M059J (cell line): ENCODE results near the gene KRT37. TPM values are rescaled to one million over a fixed set of nuclear protein-coding genes. Genes with fewer than 3 reads are reported as not detected.
"Not testable (repeated sequence)": the region's sequence is repeated elsewhere in the genome, so short reads cannot be mapped to it uniquely, and the experiment has no call there.

Experiments used
- DNase-seq: peaks from one replicate; pipeline ENCODE4 v3.0.0-alpha.2; 2012; ENCODE audit warnings: low read depth
- total RNA-seq: library from RNA; depleted of rRNA; stranded (reverse); fragments of >200 nt; shearing (Covaris generic); gene quantifications from 2 replicates; pipeline ENCODE4 v1.2.3, GENCODE V29; 2014

The KRT37 gene
- total RNA-seq, 1 experiment from 2014 or later = not detected

- peak; percentile 100 for DNase-seq
Measured at GRCh38 chr17:41404024-41404671, 20.2 kb downstream of the KRT37 start.

GRCh38 chr17:41403404-41404023, 20.9 kb downstream of the KRT37 start:
- peak; percentile 86 for DNase-seq

- DNase-seq = peak; percentile 90
Measured at GRCh38 chr17:41402161-41402560, 22.2 kb downstream of the KRT37 start.

GRCh38 chr17:41396996-41397660, 27.3 kb downstream of the KRT37 start, which contains the start of gene KRT31:
Gene KRT31, minus strand, starts transcription at chr17:41397608. Its CDS starts 69 bp downstream, at chr17:41397539.
- DNase-seq = no peak

GRCh38 chr17:41396340-41396739, 28.0 kb downstream of the KRT37 start:
- DNase-seq = no peak

DNA sequence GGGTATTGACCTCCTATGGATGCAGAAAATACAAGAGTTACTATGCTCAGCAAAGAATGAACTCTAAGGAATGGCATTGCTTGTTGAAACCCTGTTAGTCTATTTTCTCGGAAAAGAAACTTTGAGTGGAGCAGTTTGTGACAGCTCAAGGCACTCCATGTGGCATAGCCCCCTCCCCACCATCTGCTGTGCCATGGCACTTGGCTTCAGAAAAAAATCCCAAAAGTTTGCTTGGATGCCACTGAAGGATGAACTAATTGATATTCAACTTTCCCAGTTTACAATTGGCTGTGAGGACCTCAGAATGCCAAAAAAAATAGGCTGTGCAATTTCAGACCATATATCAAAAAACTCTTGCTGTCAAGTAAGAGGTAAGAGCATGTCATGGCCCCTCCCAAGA, 28.8 kb downstream of the KRT37 start:
- DNase-seq = no peak

- DNase-seq = not testable (repeated sequence)
Measured at GRCh38 chr17:41395044-41395443, 29.3 kb downstream of the KRT37 start.

- DNase-seq = peak; percentile 45
Measured at GRCh38 chr17:41394254-41394996, 30.0 kb downstream of the KRT37 start.

GRCh38 chr17:41393826-41394225, 30.6 kb downstream of the KRT37 start:
- no peak for DNase-seq

- no peak for DNase-seq
Measured at GRCh38 chr17:41393294-41393693, 31.1 kb downstream of the KRT37 start.

DNA sequence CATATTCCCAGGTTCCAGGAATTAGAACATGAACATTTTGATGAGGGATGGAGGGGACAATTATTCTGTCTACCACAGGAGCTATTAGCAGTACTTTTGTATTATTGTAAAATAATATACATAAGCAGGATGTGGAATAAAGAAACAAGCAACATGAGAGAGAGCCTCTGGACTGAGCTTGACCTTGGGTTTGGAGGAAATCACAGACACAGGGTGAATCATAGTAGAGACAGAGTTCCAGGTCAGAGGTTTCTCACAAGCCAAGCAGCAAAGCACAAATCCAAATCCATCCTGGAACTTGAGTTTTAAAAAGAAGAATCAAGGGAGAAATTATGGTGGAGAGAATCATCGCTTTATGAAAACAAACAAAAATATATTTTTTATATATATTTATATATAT, 32.1 kb downstream of the KRT37 start:
- DNase-seq = peak; percentile 69

DNA sequence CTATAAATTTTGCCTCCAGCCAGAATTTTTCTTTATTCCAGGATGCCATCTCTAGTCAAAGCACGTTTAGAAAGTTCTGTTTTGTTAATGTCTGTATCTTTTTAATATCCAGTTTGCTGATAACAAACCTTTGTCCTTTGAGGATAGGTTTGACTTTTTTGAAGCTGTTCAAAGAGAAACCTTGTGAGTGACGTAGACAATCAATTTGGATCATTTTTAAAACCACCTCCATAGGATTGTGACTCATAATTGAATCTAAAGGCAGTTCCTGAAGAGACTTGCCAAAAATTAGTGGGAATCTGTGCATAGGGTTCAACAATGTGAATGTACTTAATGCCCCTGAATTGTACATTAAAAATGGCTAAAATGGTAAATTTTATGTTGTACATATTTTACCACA, 32.9 kb downstream of the KRT37 start:
- no peak for DNase-seq

GRCh38 chr17:41390411-41390938, 33.9 kb downstream of the KRT37 start:
- DNase-seq = no peak

- no peak for DNase-seq
Measured at GRCh38 chr17:41387670-41388069, 36.7 kb downstream of the KRT37 start.

DNA sequence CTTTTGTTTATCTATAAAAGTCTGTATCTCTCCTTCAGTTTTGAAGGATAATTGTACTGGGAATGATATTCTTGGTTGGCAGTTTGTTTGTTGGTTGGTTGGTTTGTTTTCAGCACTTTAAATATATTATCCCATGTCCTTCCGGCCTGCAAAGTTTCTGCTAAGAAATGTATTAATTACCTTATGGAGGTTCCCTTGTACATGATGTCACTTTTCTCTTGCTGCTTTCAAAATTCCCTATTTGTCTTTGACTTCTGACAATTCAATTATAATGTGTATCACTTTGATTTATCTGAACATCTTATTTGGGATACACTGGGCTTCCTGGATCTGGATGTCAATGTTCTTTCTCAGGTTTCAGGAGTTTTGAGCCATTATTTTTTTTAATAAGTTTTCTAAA, 38.2 kb downstream of the KRT37 start:
- DNase-seq = no peak

DNA sequence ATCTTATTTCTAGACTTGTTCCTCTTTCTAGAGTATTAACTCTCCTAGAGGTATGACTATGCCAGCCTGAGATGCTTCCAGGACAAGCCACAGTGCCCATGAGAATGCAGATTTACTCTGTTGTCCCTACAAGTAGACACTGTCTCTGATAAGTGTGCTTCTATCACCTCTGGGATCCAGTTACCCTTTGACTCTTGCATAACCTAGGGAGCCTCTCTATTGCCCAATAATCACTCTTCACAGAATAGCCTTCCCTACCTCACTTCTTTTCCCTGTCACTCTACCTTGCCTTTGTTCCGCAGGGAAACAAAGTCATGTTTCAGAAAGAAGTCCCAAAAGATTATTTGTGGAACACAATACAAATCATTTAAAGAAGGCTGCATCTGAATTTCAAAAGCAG, 40.7 kb downstream of the KRT37 start:
- no peak for DNase-seq

DNA sequence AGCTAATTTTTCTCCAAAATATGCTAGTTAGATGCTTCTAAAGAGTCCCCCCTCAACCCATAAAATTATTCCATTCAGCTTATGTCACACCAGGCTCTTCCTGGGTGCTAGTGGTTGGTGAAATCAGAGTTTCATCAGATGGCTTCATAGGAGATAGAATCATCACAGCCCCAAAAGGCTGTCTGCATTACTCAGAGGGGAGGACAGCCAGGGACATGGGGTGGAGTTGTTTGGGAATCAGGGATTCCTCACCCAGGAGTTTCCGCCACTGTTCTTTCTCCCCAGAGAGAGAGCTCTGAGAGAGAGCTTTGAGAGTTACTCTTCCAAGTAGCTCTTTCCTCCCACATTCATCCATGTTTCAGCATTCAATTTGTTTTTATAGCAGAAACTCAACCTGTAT, 42.0 kb downstream of the KRT37 start:
- peak; percentile 58 for DNase-seq

DNA sequence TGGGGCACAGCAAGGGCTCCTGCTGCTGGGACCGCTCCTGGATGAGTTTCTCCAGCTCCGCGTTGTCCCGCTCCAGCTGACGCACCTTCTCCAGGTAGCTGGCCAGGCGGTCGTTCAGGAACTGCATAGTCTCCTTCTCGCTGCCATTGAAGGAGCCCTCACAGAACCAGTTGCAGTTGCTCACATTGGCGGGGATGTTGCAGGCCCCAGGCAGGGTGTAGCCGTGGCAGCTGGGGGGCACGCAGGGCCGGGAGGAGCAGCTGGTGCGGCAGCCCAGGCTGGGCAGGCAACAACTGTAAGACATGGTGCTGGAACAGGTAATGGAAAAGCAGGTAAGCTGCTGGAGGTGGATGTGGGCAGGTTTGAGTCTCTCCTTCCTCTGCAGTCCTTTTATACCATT, 42.4 kb downstream of the KRT37 start, which contains the start of gene KRT34:
Gene KRT34, minus strand, starts transcription at position 364 of the 400 bp plus-strand sequence. Its CDS starts 60 bp downstream, at position 304.
- DNase-seq = not testable (repeated sequence)

DNA sequence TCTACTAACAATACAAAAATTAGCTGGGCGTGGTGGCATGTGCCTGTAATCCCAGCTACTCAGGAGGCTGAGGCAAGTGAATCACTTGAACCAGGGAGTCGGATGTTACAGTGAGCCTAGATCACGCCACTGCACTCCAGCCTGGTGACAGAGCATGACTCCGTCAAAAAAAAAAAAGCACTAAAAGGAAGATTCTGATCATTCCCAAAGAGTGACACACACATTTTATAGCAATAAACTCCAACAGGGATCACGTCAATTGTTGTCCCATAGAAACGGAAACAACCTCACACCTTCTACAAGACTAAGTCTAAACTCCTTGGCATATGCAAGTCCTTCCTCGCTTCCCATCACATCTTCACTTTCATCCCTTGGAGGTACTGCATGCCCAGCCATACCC, 44.3 kb downstream of the KRT37 start:
- peak; percentile 96 for DNase-seq

GRCh38 chr17:41377546-41377945, 46.8 kb downstream of the KRT37 start:
- DNase-seq = peak; percentile 64
